GM12878 (cell line): ENCODE measurements around the gene SPHK1. TPM values are rescaled to one million over a fixed set of nuclear protein-coding genes. Genes with fewer than 3 reads are reported as not detected.

ENCODE experiments used
- ATAC-seq: fragments of 200-7000 bp; cut with Tn5 transposase; 3 replicates; pipeline ENCODE4 v1.9.1; 2020; ENCODE audit warnings: mild to moderate bottlenecking, moderate library complexity
- BruUV-seq: library from RNA; stranded (reverse); fragments of 400-500 nt; replicated peaks from 2 replicates; lab custom pipeline; 2021; lab: Mats Ljungman, UMichigan
- CTCF ChIA-PET: fragments of 300-600 bp; sonication (Branson Sonifier 250); formaldehyde crosslinking; extraction: SDS; loops from one replicate; lab custom pipeline; 2021; ENCODE audit warnings: inconsistent platforms; lab: Yijun Ruan, JAX
- POLR2A ChIA-PET: fragments of 350-600 bp; formaldehyde crosslinking; extraction: SDS; loops from one replicate; lab custom pipeline; 2021; ENCODE audit warnings: inconsistent platforms; lab: Charles Lee
- RAD21 ChIA-PET: fragments of 300-600 bp; sonication (Branson Sonifier 250); formaldehyde crosslinking; loops from one replicate; lab custom pipeline; 2023; ENCODE audit warnings: antibody characterized with exemption; ENCODE audit not compliant: unreplicated experiment; lab: Charles Lee
- SMC1A ChIA-PET: fragments of 300-600 bp; sonication (Branson Sonifier 250); formaldehyde crosslinking; loops from one replicate; lab custom pipeline; 2023; ENCODE audit not compliant: unreplicated experiment, uncharacterized antibody; lab: Charles Lee
- DNase-seq: peaks from one replicate; pipeline ENCODE4 v3.0.0-alpha.2; 2011; ENCODE audit warnings: low read depth, low spot score
- FAIRE-seq: peaks from 3 replicates; lab custom pipeline; 2011; peaks lifted over from hg19 to GRCh38; lab: Jason Lieb, UNC
- H2AFZ ChIP-seq: 2 replicates; pipeline ENCODE4 v1.6.0; 2011; ENCODE audit warnings: low read depth, low read length, control low read depth; ENCODE audit not compliant: control insufficient read depth
- H3K27ac ChIP-seq: 2 replicates; pipeline ENCODE4 v1.5.1; 2011; ENCODE audit warnings: control low read depth; ENCODE audit not compliant: control insufficient read depth, insufficient read depth
- H3K27me3 ChIP-seq, 2 experiments: replicated peaks in 1 of 2; 2 replicates each; pipeline versions ENCODE4 v1.6.0 to v1.6.1; 2011; ENCODE audit warnings: low read length in 1 of 2; ENCODE audit not compliant: control insufficient read depth in 2 of 2, insufficient read depth in 2 of 2
- H3K36me3 ChIP-seq, 2 experiments: 2 replicates each; pipeline ENCODE4 v1.5.1; 2011; ENCODE audit warnings: low read length in 1 of 2; ENCODE audit not compliant: control insufficient read depth in 2 of 2, insufficient read depth in 2 of 2
- H3K4me1 ChIP-seq: 2 replicates; pipeline ENCODE4 v1.6.1; 2011; ENCODE audit warnings: mild to moderate bottlenecking, low read length, moderate library complexity, mixed read lengths; ENCODE audit not compliant: control insufficient read depth, insufficient read depth
- H3K4me2 ChIP-seq: 2 replicates; pipeline ENCODE4 v1.6.0; 2011; ENCODE audit warnings: control low read depth; ENCODE audit not compliant: control insufficient read depth, insufficient read depth
- H3K4me3 ChIP-seq: fragments of 200-600 bp; sonication (generic); 2 replicates; pipeline ENCODE4 v1.5.1; 2016
- H3K79me2 ChIP-seq: 2 replicates; pipeline ENCODE4 v1.6.0; 2011; ENCODE audit warnings: low read length; ENCODE audit not compliant: control insufficient read depth, insufficient read depth
- H3K9ac ChIP-seq: 2 replicates; pipeline ENCODE4 v1.8.0; 2011; ENCODE audit warnings: low read length, control low read depth, mixed read lengths; ENCODE audit not compliant: control insufficient read depth, insufficient read depth
- H3K9me3 ChIP-seq: replicated peaks from 3 replicates; pipeline ENCODE4 v1.5.1; 2011; ENCODE audit warnings: mild to moderate bottlenecking, low read length; ENCODE audit not compliant: control insufficient read depth, insufficient read depth
- H4K20me1 ChIP-seq: 2 replicates; pipeline ENCODE4 v1.6.0; 2011; ENCODE audit not compliant: control insufficient read depth, insufficient read depth
- CEBPB ChIP-seq, 2 experiments: fragments of 150-350 bp in 1 of 2; IDR thresholded peaks; 2 replicates each; pipeline ENCODE4 v1.6.1; 2012 to 2014; ENCODE audit warnings: low read depth in 2 of 2, low read length in 2 of 2, borderline replicate concordance in 1 of 2, inconsistent platforms in 1 of 2
- JUNB ChIP-seq: IDR thresholded peaks from 2 replicates; pipeline ENCODE4 v1.6.1; 2016; ENCODE audit warnings: antibody characterized with exemption, mild to moderate bottlenecking
- MEF2B ChIP-seq: fragments of 450-650 bp; IDR thresholded peaks from 2 replicates; pipeline ENCODE4 v1.6.1; 2018; ENCODE audit warnings: mild to moderate bottlenecking, moderate library complexity; ENCODE audit not compliant: partially characterized antibody, poor library complexity, severe bottlenecking
- MTA3 ChIP-seq: IDR thresholded peaks from 2 replicates; pipeline ENCODE4 v1.6.1; 2012; ENCODE audit warnings: low read length, inconsistent platforms, borderline replicate concordance
- NR2F1 ChIP-seq: fragments of 450-650 bp; conservative IDR thresholded peaks from 2 replicates; pipeline ENCODE4 v1.6.1; 2017; ENCODE audit warnings: mild to moderate bottlenecking
- SPI1 ChIP-seq: IDR thresholded peaks from 2 replicates; pipeline ENCODE4 v1.6.1; 2011; ENCODE audit warnings: low read depth, mild to moderate bottlenecking, low read length, moderate library complexity, borderline replicate concordance; ENCODE audit not compliant: insufficient read depth
- WGBS: methylation state at CpG from one replicate; pipeline ENCODE4 v1.1.6; 2016; ENCODE audit warnings: low lambda C conversion rate; ENCODE audit not compliant: insufficient replicate concordance, insufficient coverage; ENCODE audit errors: missing lambda C conversion rate; 5-methylcytosine and 5-hydroxymethylcytosine counted together
- in situ Hi-C: fragments of 300-500 bp; cut with MboI; formaldehyde crosslinking; loops from 9 replicates; pipeline ENCODE4 v1.14.3; 2018; ENCODE audit warnings: mixed read lengths
- intact Hi-C: fragments of 100-400 bp; cut with micrococcal nuclease; formaldehyde crosslinking; loops from one replicate; pipeline ENCODE4 v1.14.2; 2022; ENCODE audit not compliant: unreplicated experiment
- polyA plus RNA-seq, 11 experiments: library from polyadenylated mRNA; depleted of rRNA in 4 of 11; unstranded in 6 of 11; stranded (reverse) in 5 of 11; fragments of >200 nt; fragmentation: Nextera tagmentation in 4 of 11; fragmentation: Illumina TruSeq in 1 of 11; extraction: Ambion mirVana in 4 of 11; extraction: Trizol in 1 of 11; gene quantifications; 1 replicate in 1 of 11; 2 replicates in 10 of 11; pipeline versions ENCODE4 v1.2.1 to v1.2.3, GENCODE V29; 2011 to 2016; ENCODE audit warnings: inconsistent platforms in 2 of 11, missing spikeins in 2 of 11, low read depth in 1 of 11
- total RNA-seq, 4 experiments: library from RNA; depleted of rRNA in 3 of 4; stranded (reverse); fragments of >200 nt in 3 of 4; fragmentation: Illumina TruSeq in 1 of 4; extraction: Trizol in 1 of 4; gene quantifications; 2 replicates each; pipeline versions ENCODE4 v1.2.1 to v1.2.3, GENCODE V29; 2013 to 2021
- TF ChIP-seq, protein P1 (sequence below): fragments of 450-650 bp; IDR thresholded peaks from 2 replicates; pipeline ENCODE4 v1.6.1; 2014; ENCODE audit warnings: mild to moderate bottlenecking
- TF ChIP-seq, protein P2 (sequence below): fragments of 450-650 bp; conservative IDR thresholded peaks from 2 replicates; pipeline ENCODE4 v1.6.1; 2017; ENCODE audit warnings: mild to moderate bottlenecking, moderate library complexity

SPHK1 gene
- total and polyA plus RNA-seq, 10 of the 15 experiments (the other 5 are each of a cell fraction or from before 2014, with no cell fraction given) = 0.09 to 1.1 (median 0.36) TPM; not detected in 2

DNA sequence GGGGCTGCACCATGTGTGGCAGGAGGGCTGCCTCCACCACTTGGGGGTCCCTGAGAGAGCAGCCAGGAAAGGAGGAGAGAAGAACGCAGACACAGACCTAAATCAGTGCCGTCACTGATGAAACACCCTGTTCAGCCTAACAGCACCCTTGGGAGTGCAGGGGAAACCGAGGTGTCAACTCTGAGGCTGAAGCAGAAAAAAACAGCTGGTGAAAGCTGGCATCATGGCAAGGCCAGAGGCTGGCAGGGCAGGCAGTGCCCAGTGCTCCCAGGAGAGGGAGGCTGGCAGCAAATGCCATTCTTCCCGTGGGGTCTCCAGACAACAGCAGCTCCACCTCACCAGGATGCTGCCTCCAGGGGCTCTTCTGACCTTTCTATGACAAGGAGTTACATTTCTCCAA is 23.1 kb downstream of the SPHK1 start:
- Histone ChIP-seq H3K9ac (no peak overlapping the region), H3K27me3 (no peaks in the 10 kb centered on the region), H3K4me3 (no peak overlapping the region), H3K4me1 (peaks cover 20% of the 10 kb centered on the region), H3K36me3 (peaks cover 6 to 11% of the 10 kb centered on the region in 2 experiments), H3K79me2 (peaks cover 6% of the 10 kb centered on the region), H4K20me1 (peaks cover 2% of the 10 kb centered on the region), H2AFZ (no peak overlapping the region), H3K4me2 (no peak overlapping the region), H3K9me3 (no peaks in the 10 kb centered on the region), H3K27ac (no peak overlapping the region)
- RAD21 ChIA-PET = interaction anchor here (0.9 to 3.1 kb wide), 2 partner anchors 43 to 51 kb away, joined by 3 to 12 read pairs; no protein-coding TSS in a partner anchor
- intact Hi-C loops (no loop called here), in situ Hi-C loops (loop anchor here (5.0 kb wide), 1 partner anchor 100 kb away; no protein-coding TSS in a partner anchor)
- SMC1A ChIA-PET = interaction anchor here (0.6 to 2.2 kb wide), 2 partner anchors 51 to 151 kb away, joined by 3 to 27 read pairs; no protein-coding TSS in a partner anchor
- BruUV-seq = no TSS peak
- ATAC-seq = no peak
- TF ChIP-seq MEF2B (peak; percentile 46), SPI1 (no peak), CEBPB (IDR thresholded peaks at IDR 0.05; ENCODE audit: borderline replicate concordance in 1 of 2, low read depth in 2 of 2, low read length in 2 of 2) (no peak), MTA3 (no peak), NR2F1 (no peak), JUNB (no peak)
- TF ChIP-seq, protein P1, sequence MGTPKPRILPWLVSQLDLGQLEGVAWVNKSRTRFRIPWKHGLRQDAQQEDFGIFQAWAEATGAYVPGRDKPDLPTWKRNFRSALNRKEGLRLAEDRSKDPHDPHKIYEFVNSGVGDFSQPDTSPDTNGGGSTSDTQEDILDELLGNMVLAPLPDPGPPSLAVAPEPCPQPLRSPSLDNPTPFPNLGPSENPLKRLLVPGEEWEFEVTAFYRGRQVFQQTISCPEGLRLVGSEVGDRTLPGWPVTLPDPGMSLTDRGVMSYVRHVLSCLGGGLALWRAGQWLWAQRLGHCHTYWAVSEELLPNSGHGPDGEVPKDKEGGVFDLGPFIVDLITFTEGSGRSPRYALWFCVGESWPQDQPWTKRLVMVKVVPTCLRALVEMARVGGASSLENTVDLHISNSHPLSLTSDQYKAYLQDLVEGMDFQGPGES = no peak
- TF ChIP-seq, protein P2, sequence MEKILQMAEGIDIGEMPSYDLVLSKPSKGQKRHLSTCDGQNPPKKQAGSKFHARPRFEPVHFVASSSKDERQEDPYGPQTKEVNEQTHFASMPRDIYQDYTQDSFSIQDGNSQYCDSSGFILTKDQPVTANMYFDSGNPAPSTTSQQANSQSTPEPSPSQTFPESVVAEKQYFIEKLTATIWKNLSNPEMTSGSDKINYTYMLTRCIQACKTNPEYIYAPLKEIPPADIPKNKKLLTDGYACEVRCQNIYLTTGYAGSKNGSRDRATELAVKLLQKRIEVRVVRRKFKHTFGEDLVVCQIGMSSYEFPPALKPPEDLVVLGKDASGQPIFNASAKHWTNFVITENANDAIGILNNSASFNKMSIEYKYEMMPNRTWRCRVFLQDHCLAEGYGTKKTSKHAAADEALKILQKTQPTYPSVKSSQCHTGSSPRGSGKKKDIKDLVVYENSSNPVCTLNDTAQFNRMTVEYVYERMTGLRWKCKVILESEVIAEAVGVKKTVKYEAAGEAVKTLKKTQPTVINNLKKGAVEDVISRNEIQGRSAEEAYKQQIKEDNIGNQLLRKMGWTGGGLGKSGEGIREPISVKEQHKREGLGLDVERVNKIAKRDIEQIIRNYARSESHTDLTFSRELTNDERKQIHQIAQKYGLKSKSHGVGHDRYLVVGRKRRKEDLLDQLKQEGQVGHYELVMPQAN = no peak
- CTCF ChIA-PET = interaction anchor here (0.6 to 9.8 kb wide), 10 partner anchors 9 to 216 kb away, joined by 3 to 142 read pairs (median 6); no protein-coding TSS in a partner anchor
- no peak for DNase-seq
- WGBS = 23% methylated on average over 4 of the region's 4 CpGs
- FAIRE-seq = no peak
- POLR2A ChIA-PET = no interaction called here
